CD4-positive, alpha-beta T cell (primary cell): Measurements from ENCODE around the gene NTM. TPM values are rescaled to one million over a fixed set of nuclear protein-coding genes. Genes with fewer than 3 reads are reported as not detected.

Source experiments
- ATAC-seq: fragments of 200-7000 bp; cut with Tn5 transposase; one replicate; pipeline ENCODE4 v1.10.0; 2022; ENCODE audit warnings: mild to moderate bottlenecking; ENCODE audit not compliant: poor library complexity
- CTCF ChIA-PET: fragments of 350-600 bp; sonication (Branson Sonifier 250); formaldehyde crosslinking; loops from one replicate; lab custom pipeline; 2021; ENCODE audit warnings: antibody characterized with exemption, inconsistent platforms; lab: Charles Lee
- POLR2A ChIA-PET: fragments of 350-600 bp; sonication (Branson Sonifier 250); formaldehyde crosslinking; loops from one replicate; lab custom pipeline; 2021; ENCODE audit warnings: antibody characterized with exemption, inconsistent platforms; lab: Charles Lee
- DNase-seq, 14 experiments: peaks; one replicate each; pipeline ENCODE4 v3.0.0-alpha.2; 2013 to 2020; ENCODE audit warnings: mixed read lengths in 2 of 14
- H3K27ac ChIP-seq, 2 donors: one replicate each; pipeline versions ENCODE4 v1.5.1 to v1.7.0; 2013; ENCODE audit warnings: low read length in 2 of 2, low read depth in 1 of 2, mild to moderate bottlenecking in 1 of 2
- H3K27me3 ChIP-seq, 2 experiments: 1 replicate in 1 of 2; 2 replicates in 1 of 2; pipeline versions ENCODE4 v1.6.1 to v1.7.0; 2013; ENCODE audit warnings: low read length in 2 of 2, control low read depth in 1 of 2, mild to moderate bottlenecking in 1 of 2, moderate library complexity in 1 of 2; ENCODE audit not compliant: insufficient read depth in 2 of 2, control insufficient read depth in 1 of 2
- H3K36me3 ChIP-seq: one replicate; pipeline ENCODE4 v1.6.1; 2013; ENCODE audit warnings: low read length, control low read depth; ENCODE audit not compliant: insufficient read depth
- H3K4me1 ChIP-seq: one replicate; pipeline ENCODE4 v1.6.1; 2013; ENCODE audit warnings: low read length, control low read depth; ENCODE audit not compliant: insufficient read depth
- H3K4me3 ChIP-seq: one replicate; pipeline ENCODE4 v1.5.1; 2013; ENCODE audit warnings: mild to moderate bottlenecking, low read length, moderate library complexity
- H3K9me3 ChIP-seq, 2 experiments: 1 replicate in 1 of 2; 2 replicates in 1 of 2; pipeline versions ENCODE4 v1.6.1 to v1.7.0; 2013; ENCODE audit warnings: low read length in 2 of 2, mild to moderate bottlenecking in 2 of 2, control low read depth in 1 of 2, moderate library complexity in 1 of 2; ENCODE audit not compliant: control insufficient read depth in 1 of 2, insufficient read depth in 1 of 2
- H3K27ac Mint-ChIP-seq: one replicate; pipeline ENCODE4 v1.8.0; 2020; ENCODE audit warnings: mixed read lengths
- H3K27me3 Mint-ChIP-seq: one replicate; pipeline ENCODE4 v1.8.0; 2021; ENCODE audit warnings: mixed read lengths
- H3K36me3 Mint-ChIP-seq: one replicate; pipeline ENCODE4 v1.8.0; 2021; ENCODE audit warnings: low read depth, mixed read lengths
- H3K4me1 Mint-ChIP-seq: one replicate; pipeline ENCODE4 v1.8.0; 2021; ENCODE audit warnings: low read depth, mixed read lengths
- H3K4me3 Mint-ChIP-seq: one replicate; pipeline ENCODE4 v1.8.0; 2020; ENCODE audit warnings: mild to moderate bottlenecking, mixed read lengths
- H3K9me3 Mint-ChIP-seq: one replicate; pipeline ENCODE4 v1.8.0; 2020; ENCODE audit warnings: mixed read lengths
- CTCF ChIP-seq: fragments of 200-600 bp; IDR thresholded peaks from one replicate; pipeline ENCODE4 v1.8.0; 2022; ENCODE audit warnings: antibody characterized with exemption, mild to moderate bottlenecking
- intact Hi-C, 2 experiments: fragments of 100-400 bp; cut with DNase I in 1 of 2; cut with micrococcal nuclease in 1 of 2; formaldehyde crosslinking; loops; one replicate each; pipeline versions ENCODE4 v1.15.1 to v1.9.0; 2023 to 2025; cut with DNase I, micrococcal nuclease
- total RNA-seq, 174 experiments: library from RNA in 2 of 174; stranded (reverse) in 2 of 174; gene quantifications; one replicate each; pipeline ENCODE4 v1.2.3 and lab custom pipeline; 2021 to 2026

The NTM gene
- total RNA-seq, 2 experiments from 2014 or later = not detected

GRCh38 chr11:132312701-132313111 lies 942.3 kb downstream of the NTM start:
- no peak for ATAC-seq
- Mint-ChIP-seq H3K9me3 (no peaks in the 10 kb centered on the region), H3K4me3 (no peak overlapping the region), H3K27ac (no peak overlapping the region), H3K27me3 (no peaks in the 10 kb centered on the region), H3K4me1 (no peaks in the 10 kb centered on the region), H3K36me3 (no peaks in the 10 kb centered on the region)
- no peaks in the 10 kb centered on the region for H3K36me3 ChIP-seq
- intact Hi-C loops = no loop called here
- no peak for TF ChIP-seq CTCF
- H3K9me3 ChIP-seq = peaks cover 0 to 11% of the 10 kb centered on the region in 2 experiments
- H3K4me3 ChIP-seq = no peak overlapping the region
- ChIA-PET POLR2A (no interaction called here), CTCF (no interaction called here)
- no peak overlapping the region for H3K27ac ChIP-seq
- H3K27me3 ChIP-seq = no peaks in the 10 kb centered on the region
- no peaks in the 10 kb centered on the region for H3K4me1 ChIP-seq
- peak in 2 of 14 experiments; percentile 3 to 9 for DNase-seq

- intact Hi-C loops = no loop called here
- ChIA-PET CTCF (no interaction called here), POLR2A (no interaction called here)
- H3K4me3 Mint-ChIP-seq = no peak overlapping the region
- no peaks in the 10 kb centered on the region for H3K4me1 Mint-ChIP-seq
- no peak for DNase-seq
- TF ChIP-seq CTCF = no peak
- Histone ChIP-seq H3K36me3 (no peaks in the 10 kb centered on the region), H3K9me3 (peaks cover 0 to 10% of the 10 kb centered on the region in 2 experiments), H3K4me1 (no peaks in the 10 kb centered on the region), H3K27me3 (no peaks in the 10 kb centered on the region), H3K4me3 (no peak overlapping the region), H3K27ac (no peak overlapping the region)
- ATAC-seq = no peak
- no peaks in the 10 kb centered on the region for H3K27me3 Mint-ChIP-seq
- no peaks in the 10 kb centered on the region for H3K36me3 Mint-ChIP-seq
- peaks cover 4% of the 10 kb centered on the region for H3K9me3 Mint-ChIP-seq
- no peak overlapping the region for H3K27ac Mint-ChIP-seq
Observed at GRCh38 chr11:132314911-132315455, 944.6 kb downstream of the NTM start.

- POLR2A ChIA-PET = no interaction called here
- intact Hi-C loops = no loop called here
- H3K9me3 ChIP-seq = peaks cover 0 to 10% of the 10 kb centered on the region in 2 experiments
- ATAC-seq = no peak
- no peak for DNase-seq
- no peak overlapping the region for H3K27ac ChIP-seq
- no peaks in the 10 kb centered on the region for H3K36me3 Mint-ChIP-seq
- H3K4me3 ChIP-seq = no peak overlapping the region
- CTCF ChIA-PET = no interaction called here
- no peak for TF ChIP-seq CTCF
- no peak overlapping the region for H3K4me3 Mint-ChIP-seq
- H3K9me3 Mint-ChIP-seq = peaks cover 4% of the 10 kb centered on the region
- H3K27ac Mint-ChIP-seq = no peak overlapping the region
- no peaks in the 10 kb centered on the region for H3K36me3 ChIP-seq
- H3K27me3 Mint-ChIP-seq = no peaks in the 10 kb centered on the region
- no peaks in the 10 kb centered on the region for H3K4me1 ChIP-seq
- no peaks in the 10 kb centered on the region for H3K27me3 ChIP-seq
- no peaks in the 10 kb centered on the region for H3K4me1 Mint-ChIP-seq
Observed at GRCh38 chr11:132315696-132316095, 945.3 kb downstream of the NTM start.
